ENCODE results near the gene IGSF10.

Gene IGSF10

GRCh38 chr3:151479452-151479851, 18.6 kb upstream of the IGSF10 start:
- no peak for DNase-seq (ENCODE audit: low read depth)
- TF ChIP-seq, protein P1, sequence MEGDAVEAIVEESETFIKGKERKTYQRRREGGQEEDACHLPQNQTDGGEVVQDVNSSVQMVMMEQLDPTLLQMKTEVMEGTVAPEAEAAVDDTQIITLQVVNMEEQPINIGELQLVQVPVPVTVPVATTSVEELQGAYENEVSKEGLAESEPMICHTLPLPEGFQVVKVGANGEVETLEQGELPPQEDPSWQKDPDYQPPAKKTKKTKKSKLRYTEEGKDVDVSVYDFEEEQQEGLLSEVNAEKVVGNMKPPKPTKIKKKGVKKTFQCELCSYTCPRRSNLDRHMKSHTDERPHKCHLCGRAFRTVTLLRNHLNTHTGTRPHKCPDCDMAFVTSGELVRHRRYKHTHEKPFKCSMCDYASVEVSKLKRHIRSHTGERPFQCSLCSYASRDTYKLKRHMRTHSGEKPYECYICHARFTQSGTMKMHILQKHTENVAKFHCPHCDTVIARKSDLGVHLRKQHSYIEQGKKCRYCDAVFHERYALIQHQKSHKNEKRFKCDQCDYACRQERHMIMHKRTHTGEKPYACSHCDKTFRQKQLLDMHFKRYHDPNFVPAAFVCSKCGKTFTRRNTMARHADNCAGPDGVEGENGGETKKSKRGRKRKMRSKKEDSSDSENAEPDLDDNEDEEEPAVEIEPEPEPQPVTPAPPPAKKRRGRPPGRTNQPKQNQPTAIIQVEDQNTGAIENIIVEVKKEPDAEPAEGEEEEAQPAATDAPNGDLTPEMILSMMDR (conservative IDR thresholded peaks at IDR 0.05; ENCODE audit: control insufficient read depth, insufficient read depth, low read depth, low read length), result no peak

GRCh38 chr3:151478335-151478697, 17.5 kb upstream of the IGSF10 start:
- TF ChIP-seq, protein P1 (conservative IDR thresholded peaks at IDR 0.05; ENCODE audit: control insufficient read depth, insufficient read depth, low read depth, low read length), result no peak
- no peak for DNase-seq (ENCODE audit: low read depth)

More at GRCh38 chr3:151479452-151479851, 18.6 kb upstream of the IGSF10 start:
- no peak overlapping the region for H3K4me3 ChIP-seq (ENCODE audit: control insufficient read depth, low read depth, low read length)

GRCh38 chr3:151477591-151478334, 16.9 kb upstream of the IGSF10 start:
- TF ChIP-seq, protein P1 (conservative IDR thresholded peaks at IDR 0.05; ENCODE audit: control insufficient read depth, insufficient read depth, low read depth, low read length), result no peak
- no peak for DNase-seq (ENCODE audit: low read depth)
- H3K4me3 ChIP-seq (ENCODE audit: control insufficient read depth, low read depth, low read length), result no peak overlapping the region

More at GRCh38 chr3:151478335-151478697, 17.5 kb upstream of the IGSF10 start:
- no peak overlapping the region for H3K4me3 ChIP-seq (ENCODE audit: control insufficient read depth, low read depth, low read length)

DNA sequence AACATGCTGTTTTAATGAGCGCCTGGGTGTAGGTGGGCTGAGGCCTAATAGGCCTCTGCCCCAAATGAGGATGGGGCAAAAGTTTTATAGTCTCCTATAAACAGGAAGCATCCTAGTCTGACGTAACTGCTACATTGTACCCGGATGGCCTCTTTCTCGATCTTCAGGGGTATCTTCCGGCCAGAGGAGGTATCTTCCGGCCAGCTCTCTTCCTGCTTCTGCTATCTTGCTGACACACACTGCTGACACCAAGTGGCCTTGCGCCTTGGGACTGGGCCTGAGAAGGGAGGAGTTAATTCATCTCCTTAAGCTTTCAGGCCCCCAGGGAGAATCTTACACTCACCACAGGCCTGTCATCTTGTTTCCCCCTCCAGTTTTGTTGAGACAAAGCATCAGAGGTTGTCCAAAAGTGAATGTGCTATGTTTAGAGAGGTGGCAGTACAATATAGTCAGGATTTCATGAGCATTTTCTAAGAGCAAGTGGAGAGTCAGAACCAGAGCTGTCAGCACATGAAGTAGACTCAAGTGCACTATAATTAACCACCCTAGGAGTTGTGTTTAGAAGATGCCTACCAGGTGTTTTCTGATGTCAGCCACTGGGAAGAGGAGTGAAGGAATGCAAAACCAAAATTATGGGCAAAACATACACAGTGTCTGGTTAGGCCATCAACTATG, 15.6 kb upstream of the IGSF10 start:
- no peak for DNase-seq (ENCODE audit: low read depth)
- TF ChIP-seq, protein P1 (conservative IDR thresholded peaks at IDR 0.05; ENCODE audit: control insufficient read depth, insufficient read depth, low read depth, low read length), result no peak
- H3K4me3 ChIP-seq (ENCODE audit: control insufficient read depth, low read depth, low read length), result no peak overlapping the region

DNA sequence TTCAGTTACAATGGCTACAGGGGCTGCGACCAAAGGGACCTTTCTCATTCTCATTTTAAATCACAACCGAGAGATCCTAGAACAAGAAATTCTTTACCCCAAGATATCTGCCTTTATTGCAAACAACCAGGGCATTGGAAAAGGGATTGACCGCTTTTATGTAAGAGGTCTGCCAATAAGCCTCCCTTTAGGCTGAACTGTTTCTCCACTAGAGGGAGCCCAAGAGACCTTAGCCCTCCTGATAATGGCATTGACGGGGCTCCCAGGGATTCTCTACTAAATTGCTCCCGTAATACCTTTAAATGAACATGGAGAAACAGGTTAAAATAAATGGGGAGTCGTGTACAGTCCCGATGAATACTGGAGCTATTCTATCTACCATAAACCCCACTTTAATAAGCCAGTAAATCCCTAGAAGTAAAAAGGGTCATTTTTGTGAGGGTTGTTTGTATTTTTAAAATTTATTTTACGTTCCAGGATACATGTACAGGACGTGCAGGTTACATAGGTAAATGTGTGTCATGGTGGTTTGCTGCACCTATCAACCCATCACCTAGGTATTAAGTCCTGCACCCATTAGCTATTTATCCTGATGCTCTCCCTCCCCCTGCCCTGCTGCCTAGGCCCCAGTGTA, 7.5 kb upstream of the IGSF10 start:
- TF ChIP-seq, protein P1 (conservative IDR thresholded peaks at IDR 0.05; ENCODE audit: control insufficient read depth, insufficient read depth, low read depth, low read length), result peak; percentile 93
- peak; percentile 71 for DNase-seq (ENCODE audit: low read depth)
- no peak overlapping the region for H3K4me3 ChIP-seq (ENCODE audit: control insufficient read depth, low read depth, low read length)

DNA sequence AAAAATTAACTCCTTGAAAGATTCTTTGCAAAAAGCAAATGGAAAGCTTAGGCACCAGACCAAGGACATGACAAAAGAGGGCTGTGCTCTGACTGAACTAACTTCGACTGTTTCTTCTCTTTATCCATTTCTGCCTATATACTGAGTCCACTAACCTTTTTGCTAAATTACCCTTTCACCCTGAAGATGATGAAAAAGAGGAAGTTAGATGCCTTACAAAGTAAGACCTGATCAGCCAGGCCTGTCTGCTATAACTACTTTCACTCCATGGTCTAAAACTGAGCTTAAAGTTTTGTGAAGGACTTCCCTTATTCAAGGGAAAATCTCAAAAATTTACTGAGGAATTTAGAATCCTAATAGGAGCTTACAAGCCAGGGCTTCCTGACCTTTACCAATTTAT, 6.2 kb upstream of the IGSF10 start:
- TF ChIP-seq, protein P1 (conservative IDR thresholded peaks at IDR 0.05; ENCODE audit: control insufficient read depth, insufficient read depth, low read depth, low read length), result no peak
- no peak for DNase-seq (ENCODE audit: low read depth)
- H3K4me3 ChIP-seq (ENCODE audit: control insufficient read depth, low read depth, low read length), result no peak overlapping the region
